Caco-2 (cell line): ENCODE results near the gene BTNL8. TPM values are rescaled to one million over a fixed set of nuclear protein-coding genes. Genes with fewer than 3 reads are reported as not detected.

ENCODE experiments used
- BruUV-seq: library from RNA; stranded (reverse); fragments of 400-500 nt; replicated peaks from 2 replicates; lab custom pipeline; 2021; lab: Mats Ljungman, UMichigan
- CTCF ChIA-PET: fragments of 300-600 bp; sonication (Branson Sonifier 250); formaldehyde crosslinking; loops from one replicate; lab custom pipeline; 2022; ENCODE audit warnings: antibody characterized with exemption; lab: Charles Lee
- POLR2A ChIA-PET: fragments of 300-600 bp; sonication (Branson Sonifier 250); formaldehyde crosslinking; loops from one replicate; lab custom pipeline; 2022; ENCODE audit warnings: antibody characterized with exemption; lab: Charles Lee
- DNase-seq, 2 experiments: peaks; one replicate each; pipeline versions ENCODE4 v3.0.0 to v3.0.0-alpha.2; 2020 to 2022
- H3K27me3 ChIP-seq: replicated peaks from 2 replicates; pipeline ENCODE4 v1.6.0; 2011; ENCODE audit warnings: low read length; ENCODE audit not compliant: control insufficient read depth, insufficient read depth
- H3K36me3 ChIP-seq: 2 replicates; pipeline ENCODE4 v1.5.1; 2011; ENCODE audit warnings: low read length; ENCODE audit not compliant: control insufficient read depth, insufficient read depth
- H3K4me1 ChIP-seq: fragments of 250-450 bp; sonication (Bioruptor Pico); 2 replicates; pipeline ENCODE4 v1.5.1; 2020; ENCODE audit warnings: mild to moderate bottlenecking
- H3K4me3 ChIP-seq: 2 replicates; pipeline ENCODE4 v1.5.1; 2011; ENCODE audit warnings: low read depth, mild to moderate bottlenecking, control low read depth, low read length
- H3K9me3 ChIP-seq: fragments of 250-450 bp; sonication (Bioruptor Pico); 2 replicates; pipeline ENCODE4 v1.5.1; 2020; ENCODE audit warnings: mild to moderate bottlenecking, moderate library complexity
- H3K27ac Mint-ChIP-seq: one replicate; pipeline ENCODE4 v1.8.0; 2022; ENCODE audit warnings: mixed read lengths; ENCODE audit not compliant: unreplicated experiment
- H3K27me3 Mint-ChIP-seq: one replicate; pipeline ENCODE4 v1.8.0; 2022; ENCODE audit warnings: mixed read lengths; ENCODE audit not compliant: insufficient read depth, unreplicated experiment
- H3K36me3 Mint-ChIP-seq: one replicate; pipeline ENCODE4 v1.8.0; 2022; ENCODE audit warnings: mild to moderate bottlenecking, mixed read lengths; ENCODE audit not compliant: insufficient read depth, unreplicated experiment
- H3K4me1 Mint-ChIP-seq: one replicate; pipeline ENCODE4 v1.8.0; 2022; ENCODE audit warnings: low read depth, mixed read lengths; ENCODE audit not compliant: unreplicated experiment
- H3K4me3 Mint-ChIP-seq: one replicate; pipeline ENCODE4 v1.8.0; 2022; ENCODE audit warnings: mild to moderate bottlenecking, moderate library complexity, mixed read lengths; ENCODE audit not compliant: unreplicated experiment
- H3K9me3 Mint-ChIP-seq: one replicate; pipeline ENCODE4 v1.8.0; 2022; ENCODE audit warnings: mixed read lengths; ENCODE audit not compliant: unreplicated experiment
- CTCF ChIP-seq, 2 experiments: fragments of 200-600 bp in 1 of 2; IDR thresholded peaks; 1 replicate in 1 of 2; 2 replicates in 1 of 2; pipeline versions ENCODE4 v1.5.1 to v1.8.0; 2011 to 2022; ENCODE audit warnings: antibody characterized with exemption in 1 of 2, control low read depth in 1 of 2, inconsistent platforms in 1 of 2, low read depth in 1 of 2, low read length in 1 of 2, mild to moderate bottlenecking in 1 of 2, moderate library complexity in 1 of 2; ENCODE audit not compliant: insufficient read depth in 1 of 2, severe bottlenecking in 1 of 2, unreplicated experiment in 1 of 2
- intact Hi-C: fragments of 100-400 bp; cut with micrococcal nuclease; formaldehyde crosslinking; loops from one replicate; pipeline ENCODE4 v1.10.0; 2022; ENCODE audit not compliant: unreplicated experiment
- total RNA-seq: library from RNA; stranded (reverse); gene quantifications from 2 replicates; pipeline ENCODE4 v1.2.3, GENCODE V29; 2022

BTNL8 gene
- total RNA-seq, 1 experiment from 2014 or later, result 6.0 TPM

GRCh38 chr5:180914646-180915045 is 15.7 kb downstream of the BTNL8 start:
- Mint-ChIP-seq H3K9me3 (peaks cover 23% of the 10 kb centered on the region), H3K27ac (no peak overlapping the region), H3K4me1 (peaks cover 20% of the 10 kb centered on the region), H3K27me3 (no peaks in the 10 kb centered on the region), H3K4me3 (no peak overlapping the region), H3K36me3 (no peaks in the 10 kb centered on the region)
- H3K4me1 ChIP-seq, result peaks cover 16% of the 10 kb centered on the region; the same call in 1 of the 2 replicates
- H3K27me3 ChIP-seq, result no peaks in the 10 kb centered on the region
- no peaks in the 10 kb centered on the region for H3K9me3 ChIP-seq
- BruUV-seq, result no TSS peak
- DNase-seq, result no peak
- POLR2A ChIA-PET, result no interaction called here
- CTCF ChIA-PET, result no interaction called here
- H3K4me3 ChIP-seq, result no peak overlapping the region
- no peaks in the 10 kb centered on the region for H3K36me3 ChIP-seq
- TF ChIP-seq CTCF (IDR thresholded peaks at IDR 0.05; ENCODE audit: insufficient read depth in 1 of 2, low read depth in 1 of 2, low read length in 1 of 2, severe bottlenecking in 1 of 2, unreplicated experiment in 1 of 2), result no peak
- intact Hi-C loops, result no loop called here

DNA sequence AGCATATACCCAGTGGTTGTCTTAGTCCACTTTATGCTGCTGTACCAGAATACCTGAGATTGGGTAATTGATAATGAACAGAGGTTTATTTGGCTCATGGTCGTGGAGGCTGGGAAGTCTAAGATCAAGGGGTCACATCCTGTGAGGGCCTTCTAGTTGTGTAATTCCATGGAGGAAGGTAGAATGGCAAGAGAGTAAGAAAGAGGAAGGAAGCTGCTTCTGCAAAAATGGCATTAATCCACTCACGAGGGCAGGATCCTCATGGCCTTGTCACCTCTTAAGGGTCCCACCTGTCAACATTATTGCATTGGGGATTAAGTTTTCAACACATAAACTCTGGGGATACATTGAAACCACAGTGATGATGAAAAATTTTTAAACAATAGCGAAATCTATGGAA is 17.0 kb downstream of the BTNL8 start:
- CTCF ChIA-PET, result no interaction called here
- Histone ChIP-seq H3K27me3 (no peaks in the 10 kb centered on the region), H3K9me3 (no peaks in the 10 kb centered on the region), H3K4me3 (no peak overlapping the region), H3K36me3 (no peaks in the 10 kb centered on the region), H3K4me1 (peaks cover 16% of the 10 kb centered on the region; the same call in 1 of the 2 replicates)
- no TSS peak for BruUV-seq
- Mint-ChIP-seq H3K27ac (no peak overlapping the region), H3K9me3 (peaks cover 25% of the 10 kb centered on the region), H3K4me1 (peaks cover 20% of the 10 kb centered on the region), H3K4me3 (no peak overlapping the region), H3K36me3 (no peaks in the 10 kb centered on the region), H3K27me3 (no peaks in the 10 kb centered on the region)
- intact Hi-C loops, result no loop called here
- TF ChIP-seq CTCF (IDR thresholded peaks at IDR 0.05; ENCODE audit: insufficient read depth in 1 of 2, low read depth in 1 of 2, low read length in 1 of 2, severe bottlenecking in 1 of 2, unreplicated experiment in 1 of 2), result no peak
- DNase-seq, result no peak
- POLR2A ChIA-PET, result no interaction called here

GRCh38 chr5:180918380-180918779 is 19.4 kb downstream of the BTNL8 start:
- no TSS peak for BruUV-seq
- H3K36me3 Mint-ChIP-seq, result no peaks in the 10 kb centered on the region
- Histone ChIP-seq H3K27me3 (no peaks in the 10 kb centered on the region), H3K4me3 (no peak overlapping the region), H3K9me3 (peaks cover 5% of the 10 kb centered on the region; the same call in 1 of the 2 replicates), H3K36me3 (no peaks in the 10 kb centered on the region), H3K4me1 (peaks cover 16% of the 10 kb centered on the region; the same call in 1 of the 2 replicates)
- peaks cover 20% of the 10 kb centered on the region for H3K4me1 Mint-ChIP-seq
- ChIA-PET CTCF (no interaction called here), POLR2A (no interaction called here)
- no peak overlapping the region for H3K4me3 Mint-ChIP-seq
- TF ChIP-seq CTCF (IDR thresholded peaks at IDR 0.05; ENCODE audit: insufficient read depth in 1 of 2, low read depth in 1 of 2, low read length in 1 of 2, severe bottlenecking in 1 of 2, unreplicated experiment in 1 of 2), result no peak
- H3K27me3 Mint-ChIP-seq, result no peaks in the 10 kb centered on the region
- H3K9me3 Mint-ChIP-seq, result peaks cover 47% of the 10 kb centered on the region
- peak overlapping the region; percentile 12 for H3K27ac Mint-ChIP-seq
- intact Hi-C loops, result no loop called here
- no peak for DNase-seq
